HepG2 (cell line): Measurements from ENCODE around the gene ANTXR1.

ENCODE experiments used
- BHLHE40 ChIP-seq: IDR thresholded peaks from 2 replicates; pipeline ENCODE4 v1.6.1; 2011; ENCODE audit warnings: low read length, improper control_type of control experiment
- CCAR2 ChIP-seq: fragments of 200-400 bp; formaldehyde crosslinking; optimal IDR thresholded peaks from 2 replicates; pipeline ENCODE3; 2018; ENCODE audit warnings: low read depth, mild to moderate bottlenecking, low read length, moderate library complexity
- MEIS2 ChIP-seq: sonication (generic); formaldehyde crosslinking; IDR thresholded peaks from 2 replicates; pipeline ENCODE4 v1.9.0; 2021; ENCODE audit warnings: mild to moderate bottlenecking, missing genetic modification reagents
- POLR2AphosphoS5 ChIP-seq: IDR thresholded peaks from 2 replicates; pipeline ENCODE4 v1.6.1; 2012; ENCODE audit warnings: low read depth, low read length
- RFX5 ChIP-seq: IDR thresholded peaks from 2 replicates; pipeline ENCODE4 v1.6.1; 2011; ENCODE audit warnings: low read depth, low read length, improper control_type of control experiment
- SRF ChIP-seq: IDR thresholded peaks from 2 replicates; pipeline ENCODE4 v1.6.1; 2011; ENCODE audit warnings: mild to moderate bottlenecking, low read depth, low read length, moderate library complexity
- ZFP41 ChIP-seq: sonication (generic); formaldehyde crosslinking; IDR thresholded peaks from 2 replicates; pipeline ENCODE4 v1.4.0; 2020; ENCODE audit warnings: mild to moderate bottlenecking, missing genetic modification reagents, borderline replicate concordance
- ZNF333 ChIP-seq: sonication (generic); formaldehyde crosslinking; IDR thresholded peaks from 2 replicates; pipeline ENCODE4 v1.4.0; 2020; ENCODE audit warnings: mild to moderate bottlenecking, missing genetic modification reagents, borderline replicate concordance
- TF ChIP-seq, protein P1 (sequence below): IDR thresholded peaks from 2 replicates; pipeline ENCODE4 v1.6.1; 2016; ENCODE audit warnings: low read depth, borderline replicate concordance
- TF ChIP-seq, protein P2 (sequence below): sonication (generic); formaldehyde crosslinking; IDR thresholded peaks from 2 replicates; pipeline ENCODE4 v1.5.0; 2020; ENCODE audit warnings: mild to moderate bottlenecking, missing genetic modification reagents, moderate library complexity

DNA sequence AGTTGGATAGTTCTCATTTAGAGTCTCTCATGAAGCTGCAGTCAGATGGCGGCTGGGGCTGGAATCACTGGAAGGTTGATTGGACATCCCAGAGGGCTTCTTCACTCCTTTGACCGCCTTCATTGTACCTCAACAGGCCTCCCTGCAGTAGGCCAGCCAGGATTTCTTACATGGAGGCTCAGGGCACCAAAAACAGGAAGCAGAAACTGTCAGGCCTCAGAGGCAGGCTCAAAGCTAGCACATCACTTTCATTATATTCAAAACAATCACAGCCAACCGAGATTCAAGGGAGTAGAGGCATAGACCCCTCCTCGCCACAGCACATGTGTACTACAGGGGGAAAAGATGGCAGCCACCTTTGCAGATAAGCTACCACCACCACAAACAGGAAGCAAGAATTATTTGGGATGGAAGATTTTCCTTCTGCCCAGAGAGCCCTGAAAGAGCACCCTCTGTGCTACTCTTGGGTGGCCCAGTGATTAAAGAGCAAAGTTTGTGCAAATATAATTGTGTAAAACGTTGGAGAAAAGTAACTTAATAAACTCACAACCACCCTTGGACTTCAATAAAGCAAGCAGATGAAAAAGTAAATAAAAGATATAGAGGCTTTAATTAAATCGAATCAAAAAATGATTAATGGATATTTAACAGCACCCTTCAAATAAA, 218.8 kb downstream of the ANTXR1 start:
- TF ChIP-seq MEIS2 (CRISPR knock-in tag) (no peak), SRF (no peak), ZNF333 (CRISPR knock-in tag) (no peak), ZFP41 (CRISPR knock-in tag) (no peak), BHLHE40 (no peak), CCAR2 (no peak), RFX5 (no peak), POLR2AphosphoS5 (no peak)
- TF ChIP-seq, protein P1, sequence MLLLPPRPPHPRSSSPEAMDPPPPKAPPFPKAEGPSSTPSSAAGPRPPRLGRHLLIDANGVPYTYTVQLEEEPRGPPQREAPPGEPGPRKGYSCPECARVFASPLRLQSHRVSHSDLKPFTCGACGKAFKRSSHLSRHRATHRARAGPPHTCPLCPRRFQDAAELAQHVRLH (CRISPR knock-in tag) = no peak
- TF ChIP-seq, protein P2, sequence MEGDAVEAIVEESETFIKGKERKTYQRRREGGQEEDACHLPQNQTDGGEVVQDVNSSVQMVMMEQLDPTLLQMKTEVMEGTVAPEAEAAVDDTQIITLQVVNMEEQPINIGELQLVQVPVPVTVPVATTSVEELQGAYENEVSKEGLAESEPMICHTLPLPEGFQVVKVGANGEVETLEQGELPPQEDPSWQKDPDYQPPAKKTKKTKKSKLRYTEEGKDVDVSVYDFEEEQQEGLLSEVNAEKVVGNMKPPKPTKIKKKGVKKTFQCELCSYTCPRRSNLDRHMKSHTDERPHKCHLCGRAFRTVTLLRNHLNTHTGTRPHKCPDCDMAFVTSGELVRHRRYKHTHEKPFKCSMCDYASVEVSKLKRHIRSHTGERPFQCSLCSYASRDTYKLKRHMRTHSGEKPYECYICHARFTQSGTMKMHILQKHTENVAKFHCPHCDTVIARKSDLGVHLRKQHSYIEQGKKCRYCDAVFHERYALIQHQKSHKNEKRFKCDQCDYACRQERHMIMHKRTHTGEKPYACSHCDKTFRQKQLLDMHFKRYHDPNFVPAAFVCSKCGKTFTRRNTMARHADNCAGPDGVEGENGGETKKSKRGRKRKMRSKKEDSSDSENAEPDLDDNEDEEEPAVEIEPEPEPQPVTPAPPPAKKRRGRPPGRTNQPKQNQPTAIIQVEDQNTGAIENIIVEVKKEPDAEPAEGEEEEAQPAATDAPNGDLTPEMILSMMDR (CRISPR knock-in tag) = no peak
